Ureter (tissue), 1 donor: Measurements from ENCODE around the gene CHST3. TPM values are rescaled to one million over a fixed set of nuclear protein-coding genes. Genes with fewer than 3 reads are reported as not detected.
"Not testable (repeated sequence)": the region's sequence is repeated elsewhere in the genome, so short reads cannot be mapped to it uniquely, and the experiment has no call there.

Experiments
- DNase-seq: peaks from one replicate; pipeline ENCODE4 v3.0.0-alpha.2; 2020; ENCODE audit warnings: low spot score
- total RNA-seq: library from RNA; stranded (reverse); gene quantifications from one replicate; pipeline ENCODE4 v1.2.4, GENCODE V29; 2023
- donor health status: DM: yes; HTN: yes; CAD: no.

Gene CHST3
- total RNA-seq, 1 donor from 2014 or later, result 13.2 TPM

DNA sequence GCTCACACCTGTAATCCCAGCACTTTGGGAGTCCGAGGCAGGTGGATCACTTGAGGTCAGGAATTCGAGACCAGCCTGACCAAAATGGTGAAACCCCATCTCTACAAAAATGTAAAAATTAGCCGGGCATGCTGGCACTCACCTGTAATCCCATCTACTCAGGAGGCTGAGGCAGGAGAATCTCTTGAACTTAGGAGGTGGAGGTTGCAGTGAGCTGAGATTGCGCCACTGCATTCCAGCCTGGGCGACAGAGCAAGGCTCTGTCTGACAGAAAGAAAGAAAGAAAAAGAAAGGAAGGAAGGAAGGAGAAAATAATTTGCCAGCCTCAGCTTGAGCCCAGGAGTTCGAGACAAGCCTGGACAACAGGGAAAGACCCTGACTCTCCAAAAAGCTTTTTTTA, 24.7 kb downstream of the CHST3 start:
- DNase-seq, result not testable (repeated sequence)

DNA sequence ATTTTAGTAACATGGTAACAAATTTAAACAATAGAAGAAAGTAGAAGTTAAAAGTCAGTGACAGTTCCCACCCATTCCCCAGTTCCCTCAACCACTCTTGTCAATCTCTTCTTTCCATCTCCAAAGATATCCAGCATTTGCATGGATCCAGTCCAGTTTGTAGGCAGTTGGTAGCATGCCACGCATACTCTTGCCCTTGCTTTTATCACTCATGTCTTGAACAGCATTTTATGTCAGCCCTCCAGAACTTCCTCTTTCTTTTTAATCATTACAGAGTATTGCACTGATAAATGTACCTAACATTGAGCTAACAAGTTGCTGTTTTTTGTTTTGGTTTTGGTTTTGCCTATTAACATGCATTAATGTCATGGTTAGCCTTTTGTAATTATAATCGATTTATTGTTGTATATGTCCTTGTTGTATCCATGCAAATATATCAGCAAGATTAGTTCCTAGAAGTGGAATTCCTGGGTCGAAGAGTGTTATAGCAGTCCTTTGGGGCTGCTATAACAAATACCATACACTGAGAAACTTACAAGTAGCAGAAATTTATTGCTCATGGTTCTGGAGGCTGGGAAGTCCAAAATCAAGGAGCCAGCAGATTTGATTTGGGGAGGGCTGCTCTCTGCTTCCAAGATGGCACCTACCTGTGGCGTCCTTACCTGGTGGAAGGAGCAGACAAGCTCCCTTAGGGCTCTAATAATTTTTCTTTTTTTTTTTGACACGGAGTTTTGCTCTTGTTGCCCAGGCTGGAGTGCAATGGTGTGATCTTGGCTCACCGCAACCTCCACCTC, 25.7 kb downstream of the CHST3 start:
- DNase-seq, result no peak

DNA sequence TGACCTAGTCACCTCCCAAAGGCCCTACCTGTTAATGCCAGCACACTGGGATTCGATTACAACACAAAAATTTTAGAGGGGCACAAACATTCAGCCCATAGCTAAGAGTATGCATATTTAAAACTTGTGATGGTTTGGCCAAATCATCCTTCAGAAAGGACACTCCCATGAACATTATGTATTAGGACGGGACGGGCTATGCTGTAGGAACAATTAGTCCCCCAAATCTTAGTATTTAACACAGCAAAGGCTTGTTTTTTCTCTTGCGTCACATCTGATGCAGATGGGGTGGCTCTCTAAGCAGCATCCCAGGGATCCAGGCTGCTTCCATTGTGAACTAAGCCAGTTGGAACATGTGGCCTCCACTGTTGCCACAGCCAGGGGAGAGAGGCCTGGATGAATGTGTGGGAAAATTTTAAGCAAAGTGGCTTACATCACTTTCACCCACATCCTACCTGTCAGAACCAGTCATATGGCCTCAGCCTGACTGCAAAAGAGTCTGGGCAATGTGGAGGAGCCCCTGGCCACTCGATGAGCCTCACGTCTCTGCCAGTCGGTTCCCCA, 26.6 kb downstream of the CHST3 start:
- DNase-seq, result no peak

DNA sequence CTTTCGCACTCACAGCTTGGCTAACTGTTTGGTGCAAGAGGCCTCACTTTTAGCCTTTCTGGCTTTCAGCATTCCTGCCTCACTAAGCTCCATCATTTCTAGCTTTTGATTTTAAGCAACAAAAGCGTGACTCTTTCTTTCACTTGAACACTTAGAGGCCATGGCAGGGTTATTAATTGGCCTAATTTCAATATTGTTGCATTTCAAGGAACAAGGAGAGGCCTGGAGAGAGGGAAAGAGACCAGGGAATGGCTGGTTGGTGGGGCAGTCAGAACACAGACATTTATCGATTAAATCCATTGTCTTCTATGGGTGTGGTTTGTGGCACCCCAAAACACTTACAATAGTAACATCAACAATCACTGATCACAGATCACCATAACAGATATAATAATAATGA, 31.3 kb downstream of the CHST3 start:
- no peak for DNase-seq

DNA sequence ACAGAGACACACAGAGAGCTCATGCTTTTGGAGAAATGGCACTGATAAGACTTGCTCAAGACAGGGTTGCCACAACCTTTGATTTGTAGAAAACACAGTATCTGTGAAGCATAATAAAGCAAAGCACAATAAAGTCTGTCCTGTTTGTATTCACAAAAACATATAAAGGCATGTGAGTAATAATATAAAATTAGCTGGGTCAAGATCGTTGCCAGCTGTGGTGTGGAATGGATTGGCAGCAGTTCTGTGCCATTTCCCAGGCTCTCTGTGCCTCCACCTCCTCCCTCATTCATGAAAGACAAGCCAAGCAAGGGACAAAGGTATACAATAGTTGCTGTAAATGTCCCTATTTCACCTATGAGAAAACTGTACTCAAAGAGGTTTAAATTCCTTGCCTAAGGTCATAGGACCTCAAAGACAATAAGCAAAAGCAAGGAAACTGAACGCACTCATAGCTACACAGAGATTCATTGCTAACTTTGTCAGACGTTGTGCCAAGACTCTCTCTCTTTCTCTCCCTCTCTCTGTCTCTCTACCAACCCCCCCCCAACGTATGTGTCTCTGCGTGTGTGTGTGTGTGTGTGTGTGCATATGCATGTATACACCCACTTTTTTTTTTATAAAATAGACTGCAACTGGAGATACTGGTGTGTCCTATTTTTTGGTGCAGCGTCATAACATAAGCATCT, 31.8 kb downstream of the CHST3 start:
- no peak for DNase-seq

DNA sequence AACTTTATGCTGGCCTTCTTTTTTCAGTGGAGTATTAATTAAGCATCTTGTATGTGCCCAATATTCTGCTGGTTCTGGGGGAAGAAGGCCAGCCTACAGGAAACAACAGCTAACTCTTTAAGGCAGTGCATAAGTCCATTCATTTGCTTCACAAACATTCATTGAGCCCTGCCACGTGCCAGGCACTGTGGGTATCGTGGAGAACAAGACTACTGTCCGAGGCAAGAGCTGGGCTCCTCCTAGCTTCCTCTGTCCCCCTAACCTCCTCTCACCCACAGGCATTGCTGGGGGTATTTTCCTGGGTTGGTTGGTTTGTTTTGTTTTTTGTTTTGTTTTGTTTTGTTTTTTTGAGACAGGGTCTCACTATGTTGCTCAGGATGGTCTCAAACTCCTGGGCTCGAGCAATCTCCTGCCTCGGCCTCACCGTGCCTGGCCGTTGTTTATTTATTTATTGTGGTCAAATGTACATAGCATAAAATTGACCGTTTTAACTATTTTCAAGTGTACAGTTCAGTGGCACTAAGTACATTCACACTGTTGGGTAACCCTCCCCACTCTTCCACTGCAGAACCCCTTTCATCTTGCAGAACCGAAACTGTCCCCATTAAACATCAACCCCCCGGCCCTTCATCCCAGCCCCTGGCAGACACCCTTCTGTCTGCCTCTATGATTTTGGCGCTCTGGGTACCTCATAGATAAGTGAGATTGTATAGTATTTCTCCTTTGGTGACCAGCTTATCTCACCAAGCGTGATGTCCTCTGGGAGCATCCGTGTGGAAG, 32.6 kb downstream of the CHST3 start:
- no peak for DNase-seq

DNA sequence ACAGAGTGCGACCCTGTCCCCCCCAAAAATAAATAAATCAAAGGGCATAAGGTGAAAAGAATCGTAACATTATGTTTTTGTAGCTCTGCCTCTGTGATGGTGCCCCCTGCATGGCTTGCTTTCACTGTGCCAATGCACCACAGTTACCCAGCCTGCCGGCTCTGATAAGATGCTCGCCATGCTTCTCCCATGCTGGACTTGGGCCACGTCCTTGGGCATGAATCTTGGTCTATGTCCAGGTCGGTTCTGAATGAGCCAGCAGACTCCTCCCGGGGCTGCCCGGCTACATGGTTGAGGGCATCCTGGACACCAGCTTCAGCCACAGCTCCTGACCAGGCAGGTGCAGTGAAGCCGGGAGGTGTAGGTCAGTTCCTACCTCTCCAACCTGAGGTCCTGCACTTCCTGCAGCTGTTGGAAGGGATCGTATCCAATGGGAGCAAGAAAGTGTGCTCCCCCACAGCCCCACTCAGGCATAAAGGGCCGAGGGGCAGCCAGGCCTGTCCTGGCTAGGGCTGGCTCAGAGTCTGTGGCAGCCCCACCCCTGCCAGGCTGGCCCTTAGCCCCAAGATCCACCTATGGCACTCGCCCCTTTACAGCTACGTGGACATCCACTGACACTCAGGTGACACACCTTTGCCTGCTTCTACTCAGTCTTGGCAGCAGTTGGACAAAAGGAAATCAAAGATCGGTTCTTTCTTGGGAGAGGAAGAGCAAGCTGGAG, 34.1 kb downstream of the CHST3 start:
- DNase-seq, result no peak

DNA sequence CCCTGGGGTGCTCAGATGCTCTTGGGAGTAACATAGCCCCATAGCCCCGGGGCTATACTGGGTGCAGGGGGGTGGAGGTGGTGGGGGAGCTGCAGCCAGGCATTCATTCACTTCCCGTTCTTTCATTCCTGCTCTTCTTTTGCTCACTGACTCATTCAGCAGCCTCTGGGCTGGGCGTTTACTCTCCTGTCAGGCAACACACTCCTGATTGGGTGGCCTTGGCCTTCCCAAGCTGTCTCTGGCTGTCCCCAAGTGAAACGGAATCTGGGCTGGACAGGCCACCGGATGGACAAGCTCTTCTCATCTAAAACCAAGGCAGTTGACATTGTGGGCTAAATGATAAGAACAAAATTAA, 34.6 kb downstream of the CHST3 start:
- DNase-seq, result peak; percentile 61

DNA sequence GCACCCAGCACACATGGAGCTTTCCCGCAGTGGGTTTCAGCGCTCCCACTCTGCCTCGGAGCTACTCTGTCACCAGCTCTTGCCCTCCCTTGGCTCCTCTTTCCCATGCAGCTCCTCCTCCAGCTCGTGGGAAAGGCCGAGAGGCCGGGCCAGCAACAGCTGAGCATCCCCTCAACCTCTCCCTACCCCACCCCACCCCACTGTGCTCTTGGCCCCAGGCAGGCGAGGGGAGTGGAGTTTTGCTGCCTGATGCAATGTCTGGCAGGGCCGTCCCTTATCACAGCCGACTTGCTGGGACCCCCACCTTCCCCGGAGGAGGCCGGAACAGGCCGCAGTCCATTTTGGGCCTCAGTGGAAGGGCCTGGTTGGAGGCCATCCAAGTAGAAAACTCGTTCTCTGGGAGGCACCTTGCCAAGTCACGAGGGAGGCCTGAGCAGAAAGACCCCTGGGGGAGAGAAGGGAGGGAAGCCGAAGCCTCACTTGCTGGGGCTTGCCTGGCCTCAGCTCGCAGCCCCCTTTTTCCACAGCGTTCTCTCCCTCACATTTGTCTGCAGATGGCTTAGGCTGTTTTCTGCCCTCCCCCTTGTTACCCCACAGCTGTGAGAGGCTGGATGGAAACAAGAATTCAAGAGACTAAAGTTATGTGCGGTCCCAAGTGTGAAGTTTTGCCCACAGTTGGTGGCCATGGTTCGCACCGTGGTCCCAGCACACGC, 35.3 kb downstream of the CHST3 start:
- DNase-seq, result peak; percentile 77

DNA sequence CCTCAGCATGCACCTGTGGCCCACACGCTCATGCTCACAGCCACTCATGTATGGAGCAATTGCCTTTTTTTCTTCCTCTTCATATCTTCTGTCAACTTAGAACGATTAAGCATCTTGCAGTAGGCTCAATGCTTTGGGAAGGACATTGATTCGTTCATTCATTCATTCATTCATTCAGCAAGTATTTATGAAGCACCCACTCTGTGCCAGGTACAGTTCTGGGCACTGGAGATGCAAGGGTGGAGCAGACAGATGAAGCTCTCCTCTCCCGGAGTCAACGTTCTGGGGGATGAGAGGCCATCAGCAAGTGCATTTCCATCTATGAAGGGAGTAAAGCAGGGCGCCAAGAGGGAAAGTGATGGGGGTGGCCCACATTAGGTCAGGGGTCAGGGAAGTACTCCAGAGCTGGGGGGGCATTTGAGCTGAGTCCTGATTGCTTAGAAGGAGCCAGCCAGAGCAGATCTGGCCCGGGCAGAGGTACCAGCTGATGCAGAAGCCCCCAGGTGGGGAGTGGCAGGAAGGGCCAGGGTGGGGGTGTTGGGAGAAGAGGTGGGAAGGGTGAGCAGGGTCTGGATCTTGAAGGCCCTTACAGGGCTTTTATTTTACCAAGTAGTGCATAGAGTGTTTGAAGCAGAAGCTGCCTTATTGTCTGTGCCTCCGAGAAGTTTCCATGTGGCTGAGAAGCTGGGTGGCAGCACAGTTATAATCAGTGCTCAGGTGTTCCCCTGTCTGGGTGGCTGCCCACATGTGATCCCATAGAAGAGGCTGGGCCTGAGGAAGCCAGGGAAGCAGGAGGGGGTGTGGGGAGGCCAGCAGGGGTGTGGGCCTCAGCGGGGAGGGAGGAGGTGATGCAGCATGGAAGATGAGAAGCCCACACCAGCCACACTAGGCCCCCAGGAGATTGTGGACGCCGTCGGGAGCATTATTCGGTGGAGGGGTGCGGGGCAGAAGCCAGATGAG, 36.2 kb downstream of the CHST3 start:
- DNase-seq, result no peak

DNA sequence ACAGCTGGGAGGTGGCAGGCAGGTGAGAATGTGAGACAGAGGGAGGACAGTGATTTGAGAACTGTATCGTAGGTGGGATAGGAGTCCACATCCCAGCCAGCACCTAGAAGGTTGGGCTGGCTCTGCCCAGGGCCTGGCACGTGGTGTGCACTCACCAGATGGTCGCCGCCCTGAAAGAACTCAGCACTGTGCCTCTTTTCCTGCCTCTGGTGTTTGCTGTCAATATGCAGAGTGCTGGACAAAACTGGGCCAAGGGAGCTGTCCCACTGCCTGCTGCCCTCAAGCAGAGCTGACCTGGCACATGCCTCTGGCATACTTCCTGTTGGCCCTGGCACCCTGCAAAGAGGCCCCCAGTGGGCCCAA, 36.8 kb downstream of the CHST3 start:
- DNase-seq, result no peak

DNA sequence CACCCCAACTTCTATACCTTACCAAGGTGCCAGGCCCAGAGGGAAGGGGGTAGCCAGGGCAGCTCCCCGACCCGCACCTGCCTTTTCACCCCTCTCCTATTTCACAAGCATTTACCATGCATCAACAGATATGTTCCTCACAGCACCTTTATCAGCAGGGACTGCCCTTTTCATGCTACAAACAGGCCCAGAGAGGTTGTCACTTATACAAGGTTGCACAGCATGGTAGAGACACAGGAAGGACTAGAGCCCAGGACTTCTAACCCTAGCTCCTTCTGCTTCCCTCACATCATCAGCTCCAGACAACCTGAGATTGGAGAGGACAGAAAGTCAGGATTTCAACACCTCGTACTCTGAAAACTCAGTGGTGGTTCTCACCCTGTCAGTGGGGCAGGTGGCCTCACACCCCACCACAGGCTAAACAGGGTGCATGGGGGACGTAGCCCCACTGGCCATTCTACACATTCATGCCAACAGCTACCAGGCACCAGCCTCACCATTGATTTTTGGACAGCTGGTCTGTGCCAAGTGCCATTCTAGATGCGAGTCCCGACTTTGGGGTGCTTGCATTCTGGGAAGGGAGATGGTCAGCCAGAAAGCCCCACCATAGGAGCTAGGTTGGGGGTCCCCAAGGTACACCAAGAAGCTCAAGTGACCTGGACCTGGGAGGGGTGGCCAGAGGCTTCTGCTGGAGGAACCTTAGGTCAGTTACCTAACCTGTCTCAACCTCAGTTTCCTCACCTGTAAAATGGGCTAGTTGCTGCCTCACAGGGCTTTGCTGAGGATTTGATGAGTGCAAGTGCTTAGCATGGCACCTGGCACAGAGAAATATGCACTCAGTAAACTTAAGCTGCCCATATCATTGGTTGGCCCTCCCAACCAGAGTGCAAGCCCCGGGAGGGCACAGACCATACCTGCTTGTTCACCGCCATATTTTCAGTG, 38.4 kb downstream of the CHST3 start:
- DNase-seq, result no peak

DNA sequence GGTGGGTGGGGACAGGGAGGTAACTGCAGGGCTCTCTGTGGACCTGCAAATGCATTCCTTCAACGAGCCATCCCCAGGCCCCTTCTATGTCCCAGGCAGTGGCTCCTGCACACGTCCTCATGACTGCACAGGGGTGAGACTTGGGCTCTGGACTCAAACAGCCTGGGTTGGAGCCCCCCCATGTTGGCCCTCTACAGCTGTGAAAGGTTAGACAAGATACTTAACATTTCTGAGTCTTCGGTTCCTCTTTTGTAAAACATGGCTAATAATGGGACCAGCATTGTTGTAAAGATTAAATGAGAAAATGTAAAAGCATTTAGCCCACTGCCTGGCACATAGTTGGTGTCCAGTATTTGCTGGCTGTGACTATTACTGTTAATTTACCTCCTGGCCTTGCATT, 41.8 kb downstream of the CHST3 start:
- DNase-seq, result no peak

DNA sequence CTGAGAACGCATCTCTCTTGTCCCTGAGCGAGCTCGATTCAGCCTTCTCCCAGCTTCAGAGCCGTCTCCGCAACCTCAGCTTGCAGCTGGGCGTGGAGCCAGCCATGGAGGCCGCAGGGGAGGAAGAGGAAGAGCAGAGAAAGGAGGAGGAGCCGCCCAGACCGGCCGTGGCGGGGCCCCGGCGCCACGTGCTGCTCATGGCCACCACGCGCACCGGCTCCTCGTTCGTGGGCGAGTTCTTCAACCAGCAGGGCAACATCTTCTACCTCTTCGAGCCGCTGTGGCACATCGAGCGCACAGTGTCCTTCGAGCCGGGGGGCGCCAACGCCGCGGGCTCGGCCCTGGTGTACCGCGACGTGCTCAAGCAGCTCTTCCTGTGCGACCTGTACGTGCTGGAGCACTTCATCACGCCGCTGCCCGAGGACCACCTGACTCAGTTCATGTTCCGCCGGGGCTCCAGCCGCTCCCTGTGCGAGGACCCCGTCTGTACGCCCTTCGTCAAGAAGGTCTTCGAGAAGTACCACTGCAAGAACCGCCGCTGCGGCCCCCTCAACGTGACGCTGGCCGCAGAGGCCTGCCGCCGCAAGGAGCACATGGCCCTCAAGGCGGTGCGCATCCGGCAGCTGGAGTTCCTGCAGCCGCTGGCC, 43.2 kb downstream of the CHST3 start:
- DNase-seq, result no peak

DNA sequence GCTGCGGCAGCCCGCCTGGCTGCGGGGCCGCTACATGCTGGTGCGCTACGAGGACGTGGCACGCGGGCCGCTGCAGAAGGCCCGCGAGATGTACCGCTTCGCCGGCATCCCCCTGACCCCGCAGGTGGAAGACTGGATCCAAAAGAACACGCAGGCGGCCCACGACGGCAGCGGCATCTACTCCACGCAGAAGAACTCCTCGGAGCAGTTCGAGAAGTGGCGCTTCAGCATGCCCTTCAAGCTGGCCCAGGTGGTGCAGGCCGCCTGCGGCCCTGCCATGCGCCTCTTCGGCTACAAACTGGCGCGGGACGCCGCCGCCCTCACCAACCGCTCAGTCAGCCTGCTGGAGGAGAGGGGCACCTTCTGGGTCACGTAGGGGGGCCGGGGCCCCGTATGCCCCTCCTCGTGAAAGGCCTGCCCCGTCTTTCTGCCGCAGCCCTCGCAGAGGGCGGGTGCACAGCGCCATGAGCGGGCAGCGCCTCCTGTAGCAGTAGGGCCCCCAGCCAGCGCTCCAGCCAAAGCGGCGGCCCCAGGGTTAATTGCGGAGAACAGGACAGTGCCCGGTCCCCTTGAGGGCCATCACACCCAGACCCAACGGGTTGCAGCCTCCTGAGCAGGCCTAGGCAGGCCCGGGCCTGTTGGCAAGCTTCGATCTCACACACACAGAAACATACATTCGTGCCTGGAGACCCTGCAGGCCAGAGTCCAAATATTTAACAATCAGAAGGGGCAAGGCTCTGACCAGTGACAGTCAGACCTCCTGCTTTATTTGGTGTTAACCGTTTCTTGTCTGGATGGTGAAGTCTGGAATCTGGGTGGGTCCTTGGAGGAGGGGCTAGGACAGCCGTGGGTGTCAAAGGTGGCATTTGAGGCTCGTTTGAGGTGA, 44.1 kb downstream of the CHST3 start:
- no peak for DNase-seq

DNA sequence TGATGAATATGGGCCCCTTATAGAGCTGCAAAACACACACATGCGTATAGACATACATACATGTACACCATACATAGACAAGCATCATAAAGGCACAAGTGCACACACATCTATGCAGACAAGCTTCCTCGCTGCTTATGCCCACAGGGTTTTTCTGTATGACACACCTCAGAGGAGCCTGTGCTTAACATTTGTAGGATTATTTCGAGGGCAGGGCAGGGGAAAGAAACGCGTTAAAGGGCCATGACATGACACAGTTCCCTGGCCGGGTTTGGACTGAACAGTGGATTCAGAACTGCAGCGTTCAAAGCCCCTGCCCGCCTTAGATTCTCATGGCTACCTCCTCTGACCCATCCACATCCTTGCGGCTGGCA, 44.8 kb downstream of the CHST3 start:
- DNase-seq, result no peak

DNA sequence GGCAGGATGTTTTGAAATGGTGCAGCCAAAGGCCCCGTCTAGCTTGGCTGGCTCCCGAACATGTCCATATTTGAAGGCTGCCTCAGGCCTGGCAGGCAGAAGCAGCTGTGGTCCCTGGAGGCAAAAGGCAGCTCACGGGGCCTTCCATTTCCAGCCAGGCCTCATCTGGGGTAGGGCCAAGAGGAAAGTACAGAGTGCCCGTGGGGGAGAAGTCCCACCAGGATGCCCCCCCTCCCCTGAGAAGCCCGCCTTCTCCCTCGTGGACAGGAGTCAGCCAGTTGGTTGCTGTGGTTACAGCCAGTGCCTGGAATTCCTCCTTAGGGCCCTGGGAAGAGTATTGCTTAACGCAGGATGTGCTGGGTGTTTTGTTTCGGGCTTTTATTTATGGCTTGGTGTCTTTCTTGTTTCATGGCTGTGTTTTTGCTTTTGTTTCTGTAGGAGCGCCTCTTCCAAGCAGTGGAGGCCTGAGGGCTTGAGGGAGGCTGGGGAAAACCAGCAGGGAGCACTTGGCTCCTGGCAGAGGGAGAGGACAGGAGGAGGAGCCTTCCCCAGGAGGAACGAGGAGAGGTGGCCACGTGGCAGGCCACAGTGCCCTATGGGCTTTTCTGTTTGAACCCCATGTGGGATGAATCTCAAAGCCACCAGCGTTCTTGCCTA, 45.4 kb downstream of the CHST3 start:
- DNase-seq, result peak; percentile 91
